Activated CD4-positive, CD25-positive, alpha-beta regulatory T cell treated with anti-CD3 and anti-CD28 coated beads, Interleukin-2, amount 50 U/mL, for 24 hours (primary cell): ENCODE measurements around the gene COL23A1.

Source experiments
- ATAC-seq, 2 donors: fragments of 150-1000 bp; cut with Tn5 transposase; one replicate each; pipeline ENCODE4 v1.10.0; 2021; ENCODE audit warnings: mild to moderate bottlenecking in 1 of 2, moderate library complexity in 1 of 2

The COL23A1 gene

GRCh38 chr5:178529080-178529479 is 61.1 kb downstream of the COL23A1 start:
- no peak for ATAC-seq

- ATAC-seq, result no peak
These were observed 62.5 kb downstream of the COL23A1 start for GRCh38 chr5:178527458-178528307.

GRCh38 chr5:178526773-178527457 is 63.3 kb downstream of the COL23A1 start:
- no peak for ATAC-seq

GRCh38 chr5:178525906-178526732 is 64.1 kb downstream of the COL23A1 start:
- no peak for ATAC-seq

GRCh38 chr5:178524093-178524882 is 65.9 kb downstream of the COL23A1 start:
- no peak for ATAC-seq

GRCh38 chr5:178522361-178522760 is 67.8 kb downstream of the COL23A1 start:
- no peak for ATAC-seq

GRCh38 chr5:178520851-178521250 is 69.3 kb downstream of the COL23A1 start:
- no peak for ATAC-seq

GRCh38 chr5:178519804-178520203 is 70.4 kb downstream of the COL23A1 start:
- ATAC-seq, result no peak

GRCh38 chr5:178519155-178519554 is 71.0 kb downstream of the COL23A1 start:
- ATAC-seq, result no peak

- no peak for ATAC-seq
These were observed 73.5 kb downstream of the COL23A1 start for GRCh38 chr5:178516504-178517235.

- no peak for ATAC-seq
These were observed 74.3 kb downstream of the COL23A1 start for GRCh38 chr5:178515776-178516503.

- no peak for ATAC-seq
These were observed 75.3 kb downstream of the COL23A1 start for GRCh38 chr5:178514851-178515418.

GRCh38 chr5:178511172-178511571 is 79.0 kb downstream of the COL23A1 start:
- ATAC-seq, result no peak

- no peak for ATAC-seq
These were observed 80.6 kb downstream of the COL23A1 start for GRCh38 chr5:178509491-178510057.

GRCh38 chr5:178507151-178507932 is 82.9 kb downstream of the COL23A1 start:
- no peak for ATAC-seq

- ATAC-seq, result no peak
These were observed 84.4 kb downstream of the COL23A1 start for GRCh38 chr5:178505639-178506407.

- no peak for ATAC-seq
These were observed 85.7 kb downstream of the COL23A1 start for GRCh38 chr5:178504340-178504960.
